Eye (tissue), 1 donor: ENCODE results near the gene CAMSAP1.

Experiments
- DNase-seq: peaks from one replicate; pipeline ENCODE4 v3.0.0-alpha.2; 2015

CAMSAP1 gene

DNA sequence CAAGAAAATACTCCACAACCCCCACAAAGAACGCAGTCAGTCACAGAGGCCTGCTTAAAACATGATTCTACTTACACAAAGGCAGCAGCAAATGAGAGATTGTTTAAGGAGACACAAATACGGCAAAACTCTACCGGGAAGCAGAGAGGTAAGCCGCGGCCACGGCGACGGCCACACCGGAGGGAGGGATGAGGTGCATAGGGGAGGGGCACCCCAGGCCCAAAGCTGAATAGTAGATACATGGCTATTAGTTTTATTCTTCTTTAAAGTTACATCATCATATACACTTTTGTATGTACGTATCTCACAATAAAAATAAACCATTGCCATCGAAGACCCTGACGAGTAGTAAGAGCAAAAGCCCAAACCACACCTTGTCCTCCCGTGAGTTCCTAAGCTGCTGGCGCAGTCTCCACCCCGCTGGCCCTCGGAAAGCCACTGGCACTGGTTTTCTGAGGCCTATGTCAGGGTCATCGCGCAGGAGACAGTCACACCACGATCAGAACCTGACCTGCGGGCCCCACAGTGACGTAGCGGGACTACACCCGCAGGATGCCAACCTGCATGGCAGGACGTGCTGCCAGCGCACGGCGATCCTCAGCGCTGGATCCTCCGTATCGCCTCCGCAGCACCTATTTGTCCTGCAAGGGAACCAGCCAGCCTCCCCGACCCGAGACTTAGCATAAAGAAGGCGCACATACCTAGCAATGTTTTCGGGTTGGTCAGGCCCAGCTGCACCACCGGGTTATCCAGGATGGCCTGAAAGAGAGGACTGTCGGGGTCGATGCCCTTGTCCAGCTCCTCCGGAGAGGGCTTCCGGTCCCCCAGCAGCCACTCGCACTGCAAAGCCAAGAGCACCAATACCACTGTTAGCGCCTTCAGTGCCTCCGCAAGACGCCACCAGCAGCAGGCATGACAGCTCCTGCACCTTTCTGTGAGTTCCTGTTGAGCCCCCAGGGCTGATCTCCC is 30.5 kb upstream of the CAMSAP1 start:
- DNase-seq = no peak

DNA sequence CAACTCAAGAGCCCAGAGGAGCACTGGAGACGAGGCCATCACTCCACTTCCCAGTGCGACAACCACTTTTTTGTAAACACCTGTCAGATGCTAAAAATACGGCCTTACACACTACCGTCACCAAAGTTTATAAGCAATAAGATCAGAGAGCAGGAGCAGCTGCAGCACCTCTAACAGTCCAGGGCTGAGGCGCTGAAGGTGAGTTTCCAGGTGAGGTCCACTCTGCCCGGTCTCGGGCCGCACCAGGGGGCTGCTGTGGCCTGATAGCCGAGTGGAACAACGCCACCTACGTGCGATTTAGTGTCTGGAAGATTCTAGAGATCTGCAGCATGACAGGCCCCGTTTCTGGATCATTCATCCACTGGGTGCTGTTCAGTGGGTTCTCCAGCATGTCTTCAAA is 25.8 kb upstream of the CAMSAP1 start:
- no peak for DNase-seq

DNA sequence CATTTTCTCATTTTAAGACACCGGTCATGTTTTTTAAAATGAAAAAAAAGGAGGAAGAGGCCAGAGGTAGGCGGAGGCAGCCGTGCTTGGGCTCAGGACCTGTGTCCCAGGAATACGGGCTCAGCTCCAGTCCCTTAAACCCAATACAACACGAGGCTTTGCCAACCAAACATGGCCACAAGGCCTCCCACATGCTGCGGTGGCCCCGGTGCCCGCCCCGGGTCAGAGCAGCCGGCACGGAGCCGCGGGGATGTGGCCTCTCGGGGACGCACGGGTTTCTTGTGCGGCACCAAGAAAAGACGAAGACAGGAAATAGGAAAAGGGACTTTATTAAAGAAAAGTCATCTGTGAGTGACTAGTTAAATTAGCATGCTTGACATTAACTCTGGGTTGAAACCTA is 25.3 kb upstream of the CAMSAP1 start:
- no peak for DNase-seq

DNA sequence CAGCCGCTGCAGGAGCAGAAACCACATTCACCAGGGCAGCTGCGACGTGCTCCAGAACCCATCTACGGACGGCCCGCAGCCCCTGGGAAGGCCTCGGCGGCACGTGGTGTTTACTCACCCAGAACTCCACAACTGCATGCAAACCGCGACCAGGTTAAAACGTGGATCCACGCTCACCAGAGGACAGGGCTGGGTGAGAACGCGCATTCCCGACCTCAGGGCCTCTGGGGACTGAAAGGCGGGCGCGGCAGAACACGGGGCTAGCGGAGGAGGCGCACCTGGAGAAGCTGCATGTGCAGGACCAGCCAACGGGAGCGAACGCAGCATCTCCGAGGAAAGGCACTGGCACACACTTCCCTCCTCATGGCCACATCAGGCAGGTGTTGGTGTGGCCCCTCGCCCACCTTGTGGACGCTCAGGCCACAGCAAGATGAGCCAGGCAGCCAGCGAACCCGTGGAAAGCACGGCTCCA is 24.0 kb upstream of the CAMSAP1 start:
- no peak for DNase-seq

DNA sequence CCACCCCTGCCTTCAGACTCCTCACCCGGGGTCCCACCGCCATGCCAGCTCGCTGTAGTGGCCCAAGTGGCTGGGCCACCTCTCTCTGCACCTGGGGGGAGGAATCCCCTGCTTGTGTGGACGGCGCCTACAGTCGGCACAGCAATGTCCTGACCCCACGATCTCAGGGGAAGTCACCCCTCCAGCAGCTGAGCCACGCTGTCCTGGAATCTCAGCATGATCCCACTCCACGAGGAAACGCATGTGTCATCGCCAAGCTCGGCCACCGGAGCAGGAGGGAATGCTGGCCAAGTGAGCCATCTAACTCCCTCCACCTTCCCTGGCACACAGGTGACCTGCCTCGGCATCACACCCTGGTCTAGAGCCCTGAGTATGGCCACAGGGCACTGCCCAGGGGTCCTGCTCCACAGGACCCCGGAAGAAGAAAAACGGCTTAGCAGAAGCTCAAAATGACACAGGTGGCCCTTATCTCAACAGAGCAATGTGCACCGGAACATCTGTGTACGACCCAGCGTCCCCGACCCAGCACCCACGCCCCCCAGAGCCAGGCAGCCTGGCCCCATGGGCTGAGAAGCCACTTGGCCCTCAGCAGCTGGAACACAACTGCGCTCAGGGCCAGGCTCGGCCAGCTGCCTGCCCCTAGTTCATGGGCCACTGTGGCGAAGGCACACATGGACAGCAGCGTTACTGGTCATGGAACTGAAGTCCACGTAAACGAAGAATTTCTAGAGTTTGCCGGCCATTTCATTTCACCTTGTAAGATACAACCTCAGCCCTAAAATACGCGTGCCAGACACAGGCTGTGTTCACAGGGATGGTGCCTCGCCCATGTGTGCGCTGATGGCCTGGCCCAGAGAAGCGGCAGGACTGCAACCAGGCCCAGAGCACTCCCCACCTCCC is 23.4 kb upstream of the CAMSAP1 start:
- DNase-seq = no peak

DNA sequence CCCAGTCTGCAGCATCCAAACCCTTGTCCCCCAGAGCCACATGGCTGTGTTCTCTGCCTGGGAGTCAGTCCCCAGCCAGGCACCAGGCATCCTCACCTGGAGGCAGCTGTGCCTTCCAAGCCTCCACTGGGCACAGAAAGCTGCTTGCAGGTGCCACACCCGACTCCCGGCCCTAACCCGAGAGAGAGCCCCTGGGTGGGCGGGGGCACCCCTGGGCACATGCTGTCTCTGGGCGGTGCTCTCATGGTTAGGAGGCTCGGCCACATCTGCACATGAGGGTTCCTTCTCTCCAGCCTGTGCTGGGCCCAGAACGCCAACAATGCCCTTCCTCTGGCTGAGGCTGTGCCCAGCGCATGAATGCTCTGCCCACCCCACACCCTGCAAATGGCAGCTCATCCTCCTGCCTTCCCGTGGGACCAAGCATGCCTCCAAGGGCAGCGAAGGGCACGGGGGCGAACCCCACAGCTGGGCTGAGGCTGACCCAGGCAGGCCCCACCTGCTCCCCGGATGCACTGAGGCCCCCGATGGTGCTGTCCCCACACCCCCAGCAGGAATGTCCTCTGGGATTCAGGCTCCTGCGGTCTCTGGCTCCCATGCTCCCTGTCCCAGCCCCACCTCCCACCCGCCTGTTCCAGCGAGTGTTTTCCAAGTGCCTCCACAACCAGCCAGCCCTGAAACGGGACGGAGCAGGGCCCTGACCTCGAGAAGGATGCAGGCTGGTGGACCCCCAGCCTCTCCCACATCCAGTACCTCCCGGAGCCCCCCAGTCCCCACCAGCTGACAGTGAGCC is 22.5 kb upstream of the CAMSAP1 start:
- no peak for DNase-seq

DNA sequence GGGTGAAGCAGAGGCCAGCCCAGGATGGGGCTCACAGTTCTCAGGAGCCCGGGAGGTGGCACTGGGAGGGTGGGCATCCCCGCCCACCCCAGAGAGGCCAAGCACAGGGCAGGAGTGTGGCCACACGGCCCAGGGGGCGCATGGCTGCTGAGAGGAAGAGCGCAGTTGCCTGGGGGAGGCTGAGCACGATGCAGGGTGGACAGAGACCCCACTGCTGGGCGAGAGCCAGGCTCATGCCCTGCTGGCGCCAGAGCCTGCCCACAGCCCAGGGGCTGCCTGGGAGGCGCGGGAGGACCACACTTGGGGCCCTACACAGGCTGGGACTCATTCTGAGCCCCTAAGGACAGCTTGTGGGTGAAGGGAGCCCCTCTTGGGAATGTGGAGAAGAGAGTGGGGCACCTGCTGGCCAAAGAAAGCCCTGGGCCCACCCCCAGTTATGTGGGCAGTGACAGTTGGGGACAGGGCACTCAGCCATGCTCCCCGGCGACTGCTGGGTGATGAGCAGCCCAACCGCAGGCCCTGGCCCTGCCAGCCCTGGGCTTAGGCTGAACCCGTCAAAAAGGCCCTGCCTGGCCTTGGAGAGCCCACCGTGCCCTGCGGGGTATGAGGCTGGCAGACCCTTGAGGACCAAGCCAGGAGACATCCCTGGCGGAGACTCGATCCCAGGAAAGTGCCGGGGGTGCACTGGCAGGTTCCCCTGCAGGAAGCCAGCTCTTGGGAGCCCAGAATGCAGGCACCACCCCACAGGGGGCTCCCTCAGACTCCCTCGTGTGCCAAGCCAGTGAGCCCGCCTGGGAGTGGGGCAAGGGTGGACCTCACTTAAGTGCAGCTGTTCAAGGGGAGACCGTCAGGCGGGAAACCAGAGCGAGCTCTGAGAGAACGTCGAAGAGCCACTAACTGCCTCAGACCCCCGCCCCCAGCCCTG is 21.6 kb upstream of the CAMSAP1 start:
- no peak for DNase-seq

DNA sequence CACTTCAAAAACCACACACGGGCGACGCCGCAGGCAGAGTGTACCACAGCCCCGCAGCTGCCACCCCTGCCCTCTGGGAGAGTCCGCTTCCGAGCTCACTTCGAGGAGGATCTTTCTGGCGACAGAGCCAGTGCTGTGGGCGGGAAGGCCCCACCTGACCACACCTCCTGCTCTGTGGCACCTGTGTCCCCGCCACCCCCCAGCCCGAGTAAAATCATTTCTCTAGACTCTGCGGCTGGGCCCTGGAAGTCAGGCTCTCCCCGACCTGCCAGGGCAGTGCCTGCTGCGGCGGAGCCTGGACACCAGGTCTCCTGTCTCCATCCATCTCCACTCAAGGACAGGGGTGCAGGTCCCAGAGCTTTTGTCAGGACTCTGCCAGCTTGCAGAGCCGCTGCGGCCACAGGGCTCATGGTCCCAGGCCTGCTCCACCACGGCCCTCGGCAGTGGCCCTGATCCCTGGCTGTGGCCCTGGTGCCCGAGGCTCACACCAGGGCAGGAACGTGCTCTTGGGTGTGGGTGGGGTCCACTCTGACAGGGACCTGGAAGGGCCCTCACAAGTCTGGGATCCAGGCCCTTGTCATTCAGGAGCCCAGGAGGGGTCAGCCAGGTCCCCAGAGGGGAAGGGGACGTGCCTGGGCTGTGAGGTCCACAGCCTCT is 20.9 kb upstream of the CAMSAP1 start:
- no peak for DNase-seq

DNA sequence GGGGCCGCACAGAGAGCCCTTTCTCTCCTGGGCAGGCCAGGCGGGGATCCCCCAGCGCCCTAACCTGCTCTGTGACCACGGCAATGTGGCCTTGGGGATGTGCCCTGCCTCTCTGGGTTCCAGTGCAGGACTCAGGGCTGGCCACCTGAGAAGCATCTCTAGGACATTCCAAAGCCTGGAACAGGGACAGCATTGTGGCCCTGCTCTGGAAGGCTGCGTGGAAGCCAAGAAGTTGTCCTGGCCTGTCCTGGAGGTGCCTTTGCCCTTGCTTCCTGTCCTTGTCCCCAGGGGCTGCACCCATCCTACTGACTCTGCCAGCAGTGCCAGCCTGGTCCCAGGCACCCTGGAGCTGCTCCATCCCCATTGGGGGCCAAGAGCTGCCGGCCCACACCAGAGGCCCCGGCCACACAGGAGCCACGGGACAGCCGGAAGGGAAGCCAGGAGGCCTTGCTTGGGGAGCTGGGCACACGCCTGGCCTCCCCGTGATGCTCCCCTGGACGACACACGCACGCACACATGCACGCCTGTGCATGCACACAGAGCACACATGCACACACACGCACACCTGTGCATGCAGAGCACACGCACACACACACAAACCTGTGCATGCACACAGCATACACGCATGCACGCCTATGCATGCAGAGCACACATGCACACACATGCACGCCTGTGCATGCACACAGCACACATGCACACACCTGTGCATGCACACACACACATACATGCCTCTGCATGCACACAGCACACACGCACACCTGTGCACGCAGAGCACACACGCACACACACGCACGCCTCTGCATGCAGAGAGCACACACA is 20.1 kb upstream of the CAMSAP1 start:
- DNase-seq = no peak

DNA sequence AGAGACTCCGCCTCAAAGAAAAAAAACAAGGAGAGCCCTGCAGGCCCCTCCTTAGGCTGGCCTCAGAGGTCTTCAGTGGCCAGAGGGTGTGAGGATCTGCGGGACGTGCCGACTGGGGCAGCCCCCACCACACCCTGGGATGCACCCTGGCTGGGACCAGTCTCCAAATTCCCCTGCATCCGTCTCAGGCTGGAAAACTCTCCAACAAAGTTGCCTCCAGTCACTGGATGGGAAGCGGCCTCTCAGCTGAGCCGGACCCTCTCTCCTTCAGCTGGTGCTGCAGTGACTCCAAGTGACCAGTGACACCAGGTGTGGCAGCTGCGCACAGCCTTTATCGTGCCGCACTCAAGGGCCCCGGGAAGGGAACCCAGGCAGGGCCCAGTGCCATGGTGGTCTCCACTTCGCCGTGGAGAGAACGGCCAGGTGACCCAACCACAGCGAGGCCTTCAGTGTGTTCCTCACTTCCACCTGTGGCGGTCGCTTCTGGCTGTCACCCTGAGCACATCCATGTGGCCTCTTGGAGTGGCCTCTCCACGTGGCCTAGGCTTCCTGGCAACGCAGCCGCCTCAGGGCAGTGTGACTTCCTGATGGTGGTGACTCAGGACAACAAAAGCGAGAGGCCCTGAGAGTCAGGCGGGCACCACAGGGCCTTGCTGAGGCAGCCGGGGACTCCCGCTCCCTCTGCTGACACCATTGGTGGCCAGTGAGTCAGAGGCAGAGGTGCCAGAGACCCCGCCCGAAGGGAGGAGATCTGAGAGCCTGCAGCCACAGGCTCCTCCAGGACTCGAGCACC is 19.3 kb upstream of the CAMSAP1 start:
- no peak for DNase-seq

DNA sequence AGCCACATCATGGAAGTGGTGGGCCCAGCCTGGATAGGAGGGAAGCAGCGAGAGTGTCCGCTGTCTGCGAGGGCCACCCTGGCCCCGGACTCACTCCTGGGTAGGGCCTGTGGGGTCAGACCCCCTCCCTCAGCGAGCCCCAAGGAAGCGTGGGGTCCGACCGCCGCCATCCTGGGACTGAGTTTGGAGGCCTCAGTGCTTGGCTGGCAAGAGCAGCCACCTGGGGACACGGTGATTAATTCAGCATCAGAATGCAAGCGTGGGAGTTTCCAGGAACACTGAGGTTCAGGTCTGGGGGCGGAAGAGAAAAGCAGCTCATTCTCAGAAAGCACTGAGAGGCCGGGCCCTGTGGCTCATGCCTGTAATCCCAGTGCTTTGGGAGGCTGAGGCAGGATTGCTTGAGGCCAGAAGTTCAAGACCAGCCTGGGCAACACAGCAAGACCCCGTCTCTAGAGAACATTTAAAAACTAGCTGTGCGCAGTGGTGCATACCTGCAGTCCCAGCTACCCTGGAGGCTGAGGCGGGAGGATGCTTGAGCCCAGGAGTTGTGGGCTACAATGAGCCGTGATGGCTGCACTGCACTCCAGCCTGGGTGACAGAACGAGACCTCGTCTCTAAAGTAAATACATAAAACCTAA is 18.3 kb upstream of the CAMSAP1 start:
- no peak for DNase-seq

DNA sequence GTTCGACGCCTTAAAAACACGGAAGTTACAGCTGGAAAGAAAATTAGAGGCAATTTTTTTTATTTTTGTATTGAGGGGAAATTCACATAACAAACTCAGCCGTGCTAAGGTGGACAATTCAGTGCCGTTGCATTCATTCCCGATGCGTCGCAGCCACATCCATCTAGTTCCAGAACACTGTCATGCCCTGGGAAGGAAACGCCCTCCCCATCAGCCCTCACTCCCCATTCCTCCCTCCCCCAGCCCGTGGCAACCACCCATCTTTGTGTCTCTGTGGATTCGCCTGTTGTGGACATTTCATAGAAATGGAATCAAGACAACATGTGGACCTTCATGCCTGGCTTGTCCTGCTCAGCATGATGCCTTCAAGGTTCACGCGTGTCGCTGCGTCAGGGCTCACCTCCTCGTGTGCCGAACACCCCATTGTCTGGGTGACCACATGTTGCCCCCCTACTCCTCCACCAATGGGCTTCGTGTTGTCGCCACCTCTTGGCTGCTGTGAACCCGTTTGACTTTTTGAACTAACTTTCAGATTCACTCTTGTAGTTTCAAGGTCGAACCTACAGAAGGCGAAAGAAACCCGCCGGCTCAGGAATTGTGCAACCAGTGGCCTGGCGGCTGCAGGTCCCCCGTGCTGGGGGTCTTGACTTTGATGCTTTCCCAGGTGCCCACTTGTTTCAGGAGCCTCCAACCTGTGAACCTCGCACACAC is 17.4 kb upstream of the CAMSAP1 start:
- no peak for DNase-seq

DNA sequence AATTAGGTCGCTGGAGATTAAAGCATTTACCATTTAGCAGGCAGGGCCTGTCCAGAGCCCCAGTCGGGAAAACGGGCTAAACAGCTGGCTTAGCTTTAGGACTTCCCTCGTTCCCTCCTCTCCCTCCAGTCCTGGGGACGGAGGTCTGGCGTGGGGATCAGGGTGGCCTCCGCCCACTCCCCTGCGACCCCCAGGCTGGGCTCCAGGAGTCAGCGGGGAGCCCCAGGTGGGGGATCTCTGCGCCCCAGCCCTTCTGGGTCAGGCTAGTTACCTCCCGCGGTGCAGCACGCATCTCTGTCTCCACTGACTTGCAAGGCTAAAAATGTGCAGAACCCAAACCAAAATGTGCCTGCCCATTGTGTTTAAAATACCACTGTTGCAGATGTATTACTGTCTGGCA is 16.2 kb upstream of the CAMSAP1 start:
- DNase-seq = no peak

DNA sequence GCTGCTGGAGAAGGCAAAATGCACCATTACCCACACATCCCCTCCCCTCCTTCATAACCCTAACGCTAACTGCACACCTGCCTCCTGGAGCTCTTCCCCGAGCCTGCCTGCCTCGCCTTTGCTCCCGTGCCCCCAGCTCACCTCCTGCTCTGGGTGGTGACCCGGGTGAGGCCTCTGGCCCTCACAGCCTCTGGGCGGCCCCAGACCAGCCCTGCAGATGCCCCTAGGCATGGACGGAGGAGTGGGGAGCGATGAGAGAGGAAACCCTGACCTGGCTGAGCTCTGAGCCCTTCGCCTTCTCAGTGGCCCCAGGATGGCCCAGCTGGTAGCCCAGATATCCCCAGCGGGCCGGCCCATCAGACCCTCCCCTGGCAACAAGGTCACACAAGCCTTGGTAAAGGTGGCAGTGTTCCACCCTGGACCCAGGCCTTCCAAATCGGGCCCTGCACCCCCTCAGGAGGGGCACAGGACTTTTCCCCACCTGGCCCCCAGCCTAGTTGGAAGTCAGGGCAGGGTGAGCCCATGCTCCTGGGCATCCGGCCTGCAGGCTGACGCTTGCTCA is 14.5 kb upstream of the CAMSAP1 start:
- DNase-seq = no peak

DNA sequence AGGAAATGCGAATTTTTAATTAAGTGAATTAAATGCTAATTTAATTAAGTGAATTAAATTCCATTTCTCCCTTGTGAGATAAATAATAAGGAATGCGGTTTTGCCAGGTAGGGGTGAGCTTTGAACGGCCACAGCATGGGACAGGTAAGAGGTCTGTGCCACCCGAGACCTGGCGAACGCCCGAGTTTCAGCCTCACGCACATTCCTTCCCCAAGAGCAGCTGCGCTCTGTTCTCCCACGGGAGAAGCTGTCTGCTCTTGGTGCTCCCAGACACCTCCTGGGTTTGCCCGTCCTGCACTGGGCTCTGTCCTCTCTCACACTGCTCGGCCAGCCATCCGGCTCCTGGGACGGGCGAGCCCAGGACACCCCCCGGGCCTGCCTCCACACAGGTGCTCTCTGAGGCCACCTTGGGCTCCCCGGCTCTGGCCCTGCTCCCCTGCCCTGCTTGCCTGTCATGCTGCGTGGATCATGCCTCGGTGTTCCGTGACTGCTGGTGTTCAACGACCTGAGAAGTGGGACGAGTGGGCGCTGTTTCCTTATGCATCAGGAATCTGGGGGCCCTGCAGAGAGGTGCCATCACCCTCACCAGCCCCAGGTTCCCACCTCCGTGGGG is 13.7 kb upstream of the CAMSAP1 start:
- DNase-seq = peak; percentile 9

DNA sequence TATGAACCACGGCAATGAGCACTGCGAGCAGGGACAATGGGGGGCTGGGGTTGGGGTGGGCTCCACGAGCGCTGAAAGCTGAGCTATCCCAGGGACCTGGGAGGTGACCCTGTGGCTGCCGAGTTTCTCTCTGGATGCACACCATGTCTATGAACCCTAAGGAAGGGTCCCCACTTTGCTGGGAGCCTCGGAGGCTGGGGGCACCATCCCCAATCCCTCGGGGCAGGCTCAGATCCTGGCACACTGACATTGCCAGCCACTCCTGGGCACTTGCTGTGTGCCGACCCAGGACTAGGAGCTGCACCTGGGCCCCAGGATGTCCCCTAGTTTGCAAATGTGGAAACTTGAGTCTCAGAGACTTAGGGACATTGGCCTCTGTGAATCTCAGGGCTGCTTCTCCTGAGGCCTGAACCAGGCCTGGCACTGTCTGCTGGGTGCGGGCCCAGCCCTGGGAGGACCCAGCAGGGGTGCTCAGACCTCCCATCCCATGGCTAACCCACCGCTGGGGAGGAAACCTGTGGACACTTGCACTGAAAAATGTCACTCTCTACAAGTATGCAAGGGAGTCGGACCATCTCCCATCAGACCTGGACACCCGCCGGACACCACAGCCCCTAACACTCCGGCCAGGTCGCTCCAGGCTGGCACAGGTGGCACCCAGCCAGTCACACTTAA is 13.0 kb upstream of the CAMSAP1 start:
- DNase-seq = no peak
